ENCODE results near the gene ARF1. TPM values are rescaled to one million over a fixed set of nuclear protein-coding genes. Genes with fewer than 3 reads are reported as not detected.

The ARF1 gene
- total RNA-seq, 1 experiment from 2014 or later: 512 TPM

DNA sequence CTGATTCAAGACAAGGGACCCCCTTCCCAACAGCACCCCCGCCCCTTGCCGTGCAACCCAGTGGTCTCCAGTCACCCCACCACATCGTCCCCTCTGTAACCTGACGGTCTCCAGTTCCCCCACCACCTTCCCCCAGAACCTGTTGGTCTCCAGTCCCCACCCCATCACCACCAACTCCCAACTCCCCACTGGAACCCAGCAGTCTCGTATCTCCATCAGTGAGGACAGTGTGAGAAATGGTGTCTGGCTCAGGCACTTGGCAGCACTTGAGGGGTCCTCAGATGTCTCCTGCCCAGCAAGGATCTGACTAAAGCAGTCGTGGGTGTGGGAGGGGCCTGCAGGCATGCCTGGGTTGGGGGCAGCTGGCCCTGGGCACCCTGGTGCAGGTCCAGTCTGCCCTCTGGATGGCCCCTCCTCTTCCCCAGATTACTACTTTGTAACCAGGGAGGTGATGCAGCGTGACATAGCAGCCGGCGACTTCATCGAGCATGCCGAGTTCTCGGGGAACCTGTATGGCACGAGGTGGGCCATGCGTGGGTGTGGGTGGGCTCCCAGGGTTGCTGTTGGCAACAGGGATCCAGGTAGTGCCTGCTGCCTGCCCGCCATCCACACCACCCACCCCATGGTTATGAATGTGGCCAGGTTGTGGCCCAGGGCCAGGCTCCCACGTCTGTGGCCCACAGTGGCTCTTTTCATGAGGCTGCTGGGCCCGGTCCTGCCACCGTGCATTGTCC, 64.1 kb downstream of the ARF1 start:
- no peak overlapping the region for H3K27ac Mint-ChIP-seq (ENCODE audit: unreplicated experiment)
- TF ChIP-seq, protein P1, sequence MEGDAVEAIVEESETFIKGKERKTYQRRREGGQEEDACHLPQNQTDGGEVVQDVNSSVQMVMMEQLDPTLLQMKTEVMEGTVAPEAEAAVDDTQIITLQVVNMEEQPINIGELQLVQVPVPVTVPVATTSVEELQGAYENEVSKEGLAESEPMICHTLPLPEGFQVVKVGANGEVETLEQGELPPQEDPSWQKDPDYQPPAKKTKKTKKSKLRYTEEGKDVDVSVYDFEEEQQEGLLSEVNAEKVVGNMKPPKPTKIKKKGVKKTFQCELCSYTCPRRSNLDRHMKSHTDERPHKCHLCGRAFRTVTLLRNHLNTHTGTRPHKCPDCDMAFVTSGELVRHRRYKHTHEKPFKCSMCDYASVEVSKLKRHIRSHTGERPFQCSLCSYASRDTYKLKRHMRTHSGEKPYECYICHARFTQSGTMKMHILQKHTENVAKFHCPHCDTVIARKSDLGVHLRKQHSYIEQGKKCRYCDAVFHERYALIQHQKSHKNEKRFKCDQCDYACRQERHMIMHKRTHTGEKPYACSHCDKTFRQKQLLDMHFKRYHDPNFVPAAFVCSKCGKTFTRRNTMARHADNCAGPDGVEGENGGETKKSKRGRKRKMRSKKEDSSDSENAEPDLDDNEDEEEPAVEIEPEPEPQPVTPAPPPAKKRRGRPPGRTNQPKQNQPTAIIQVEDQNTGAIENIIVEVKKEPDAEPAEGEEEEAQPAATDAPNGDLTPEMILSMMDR (IDR thresholded peaks at IDR 0.05; ENCODE audit: unreplicated experiment): no peak
- DNase-seq: no peak
- H3K9me3 Mint-ChIP-seq (ENCODE audit: low read depth, unreplicated experiment): no peaks in the 10 kb centered on the region
- no peak overlapping the region for H3K4me3 Mint-ChIP-seq (ENCODE audit: low read depth, unreplicated experiment)
- H3K27me3 Mint-ChIP-seq (ENCODE audit: unreplicated experiment): no peaks in the 10 kb centered on the region
- H3K4me1 Mint-ChIP-seq (ENCODE audit: low read depth, unreplicated experiment): peaks cover 20% of the 10 kb centered on the region
- BruUV-seq (replicated peaks): no TSS peak
- H3K36me3 Mint-ChIP-seq (ENCODE audit: insufficient read depth, unreplicated experiment): peaks cover 56% of the 10 kb centered on the region
- intact Hi-C loops (cut with micrococcal nuclease; ENCODE audit: unreplicated experiment): no loop called here
- CTCF ChIA-PET: no interaction called here

- TF ChIP-seq, protein P1 (IDR thresholded peaks at IDR 0.05; ENCODE audit: unreplicated experiment): no peak
- DNase-seq: no peak
- Mint-ChIP-seq H3K9me3 (ENCODE audit: low read depth, unreplicated experiment) (no peaks in the 10 kb centered on the region), H3K4me1 (ENCODE audit: low read depth, unreplicated experiment) (peaks cover 20% of the 10 kb centered on the region), H3K27ac (ENCODE audit: unreplicated experiment) (no peak overlapping the region), H3K4me3 (ENCODE audit: low read depth, unreplicated experiment) (no peak overlapping the region), H3K36me3 (ENCODE audit: insufficient read depth, unreplicated experiment) (peaks cover 50% of the 10 kb centered on the region), H3K27me3 (ENCODE audit: unreplicated experiment) (no peaks in the 10 kb centered on the region)
- CTCF ChIA-PET: no interaction called here
- no TSS peak for BruUV-seq (replicated peaks)
- intact Hi-C loops (cut with micrococcal nuclease; ENCODE audit: unreplicated experiment): no loop called here
Observed at GRCh38 chr1:228147151-228147693, 64.7 kb downstream of the ARF1 start.

- Mint-ChIP-seq H3K27ac (ENCODE audit: unreplicated experiment) (no peak overlapping the region), H3K9me3 (ENCODE audit: low read depth, unreplicated experiment) (no peaks in the 10 kb centered on the region), H3K36me3 (ENCODE audit: insufficient read depth, unreplicated experiment) (peaks cover 50% of the 10 kb centered on the region), H3K4me1 (ENCODE audit: low read depth, unreplicated experiment) (peaks cover 16% of the 10 kb centered on the region), H3K4me3 (ENCODE audit: low read depth, unreplicated experiment) (no peak overlapping the region), H3K27me3 (ENCODE audit: unreplicated experiment) (no peaks in the 10 kb centered on the region)
- no TSS peak for BruUV-seq (replicated peaks)
- DNase-seq: no peak
- TF ChIP-seq, protein P1 (IDR thresholded peaks at IDR 0.05; ENCODE audit: unreplicated experiment): no peak
- intact Hi-C loops (cut with micrococcal nuclease; ENCODE audit: unreplicated experiment): no loop called here
- CTCF ChIA-PET: no interaction called here
Observed at GRCh38 chr1:228147768-228148167, 65.3 kb downstream of the ARF1 start.

- BruUV-seq (replicated peaks): no TSS peak
- intact Hi-C loops (cut with micrococcal nuclease; ENCODE audit: unreplicated experiment): no loop called here
- Mint-ChIP-seq H3K4me1 (ENCODE audit: low read depth, unreplicated experiment) (peaks cover 10% of the 10 kb centered on the region), H3K4me3 (ENCODE audit: low read depth, unreplicated experiment) (no peak overlapping the region), H3K36me3 (ENCODE audit: insufficient read depth, unreplicated experiment) (peaks cover 49% of the 10 kb centered on the region), H3K27me3 (ENCODE audit: unreplicated experiment) (no peaks in the 10 kb centered on the region), H3K9me3 (ENCODE audit: low read depth, unreplicated experiment) (no peaks in the 10 kb centered on the region), H3K27ac (ENCODE audit: unreplicated experiment) (no peak overlapping the region)
- TF ChIP-seq, protein P1 (IDR thresholded peaks at IDR 0.05; ENCODE audit: unreplicated experiment): no peak
- CTCF ChIA-PET: no interaction called here
- DNase-seq: no peak
Observed at GRCh38 chr1:228148196-228148861, 65.8 kb downstream of the ARF1 start.

Small RNA genes lying within 50 kb of the gene (microRNA-seq; reads per million reads assigned to microRNA genes)
- 113 reads per million, percentile 64 among the genes with 10 or more reads in this experiment for gene MIR3620

Other genes with a start within 250 kb of the ARF1 start
- 0.24 and 0.37 TPM in 2 replicates for gene WNT9A, start 134.8 kb upstream of the ARF1 start, total RNA-seq (2022)
- not detected in 2 replicates for gene WNT3A, start 75.7 kb upstream of the ARF1 start, total RNA-seq (2022)
- gene C1orf35, start 20.6 kb downstream of the ARF1 start, total RNA-seq (2022): 38.1 and 39.3 TPM in 2 replicates
- gene MRPL55, start 26.6 kb downstream of the ARF1 start, total RNA-seq (2022): 69.1 and 72.3 TPM in 2 replicates
- 238 and 262 TPM in 2 replicates for gene GUK1, start 57.6 kb downstream of the ARF1 start, total RNA-seq (2022)
- gene GJC2, start 67.2 kb downstream of the ARF1 start, total RNA-seq (2022): 1.2 and 1.3 TPM in 2 replicates
- 9.2 and 9.5 TPM in 2 replicates for gene IBA57, start 83.1 kb downstream of the ARF1 start, total RNA-seq (2022)
- 18.5 and 19.5 TPM in 2 replicates for gene OBSCN, start 125.3 kb downstream of the ARF1 start, total RNA-seq (2022)

Measured in Calu3 (cell line).